Lower lobe of right lung (tissue), 2 donors: ENCODE results near the gene STYXL1. TPM values are rescaled to one million over a fixed set of nuclear protein-coding genes. Genes with fewer than 3 reads are reported as not detected.

Source experiments
- ATAC-seq, 2 donors: fragments of 200-7000 bp; cut with Tn5 transposase; one replicate each; pipeline ENCODE4 v1.9.1; 2020 to 2022; ENCODE audit warnings: mild to moderate bottlenecking in 2 of 2, moderate library complexity in 2 of 2
- DNase-seq: peaks from one replicate; pipeline ENCODE4 v3.0.0-alpha.2; 2020
- H3K27ac ChIP-seq: fragments of 200-600 bp; one replicate; pipeline ENCODE4 v1.8.0; 2022
- H3K27me3 ChIP-seq: fragments of 200-600 bp; one replicate; pipeline ENCODE4 v1.8.0; 2022; ENCODE audit warnings: low read depth
- H3K36me3 ChIP-seq: fragments of 200-600 bp; one replicate; pipeline ENCODE4 v1.8.0; 2022; ENCODE audit warnings: mild to moderate bottlenecking
- H3K4me1 ChIP-seq: fragments of 200-600 bp; one replicate; pipeline ENCODE4 v1.8.0; 2022
- H3K4me3 ChIP-seq: fragments of 200-600 bp; one replicate; pipeline ENCODE4 v1.8.0; 2022; ENCODE audit warnings: mild to moderate bottlenecking
- H3K9me3 ChIP-seq: fragments of 200-600 bp; one replicate; pipeline ENCODE4 v1.8.0; 2022
- CTCF ChIP-seq: fragments of 200-600 bp; IDR thresholded peaks from one replicate; pipeline ENCODE4 v1.8.0; 2022; ENCODE audit warnings: antibody characterized with exemption, mild to moderate bottlenecking
- intact Hi-C: fragments of 100-400 bp; cut with DNase I; formaldehyde crosslinking; loops from one replicate; pipeline ENCODE4 v1.11.0; 2022
- total RNA-seq: library from RNA; stranded (reverse); fragmentation: NEBNext Ultra II Directional; extraction: Animal tissue kit (Norgen Biotek cat#: 25700); gene quantifications from one replicate; pipeline ENCODE4 v1.2.1, GENCODE V29; 2021
- donor health status: DM: no; HTN: yes; CAD: no; lungs with severe emphysema.

Gene STYXL1
- total RNA-seq, 1 donor from 2014 or later: 25.6 TPM

- intact Hi-C loops: no loop called here
- no peaks in the 10 kb centered on the region for H3K27me3 ChIP-seq
- H3K9me3 ChIP-seq: no peaks in the 10 kb centered on the region
- H3K4me1 ChIP-seq: peaks cover 45% of the 10 kb centered on the region
- ATAC-seq (no peak), DNase-seq (no peak)
- TF ChIP-seq CTCF: no peak
- H3K36me3 ChIP-seq: peaks cover 29% of the 10 kb centered on the region
- no peak overlapping the region for H3K4me3 ChIP-seq
- peak overlapping the region; percentile 79 for H3K27ac ChIP-seq
Observed at GRCh38 chr7:75967055-75967454, 80.7 kb downstream of the STYXL1 start.

GRCh38 chr7:75966190-75966961 lies 81.4 kb downstream of the STYXL1 start:
- Histone ChIP-seq H3K9me3 (no peaks in the 10 kb centered on the region), H3K27me3 (no peaks in the 10 kb centered on the region), H3K36me3 (peaks cover 34% of the 10 kb centered on the region), H3K27ac (peak overlapping the region; percentile 79), H3K4me1 (peaks cover 38% of the 10 kb centered on the region), H3K4me3 (no peak overlapping the region)
- DNase-seq (no peak), ATAC-seq (peak; percentile 35 to 56)
- intact Hi-C loops: no loop called here
- no peak for TF ChIP-seq CTCF

GRCh38 chr7:75965617-75966016 lies 82.2 kb downstream of the STYXL1 start:
- no peak overlapping the region for H3K4me3 ChIP-seq
- no peaks in the 10 kb centered on the region for H3K27me3 ChIP-seq
- H3K4me1 ChIP-seq: peaks cover 35% of the 10 kb centered on the region

GRCh38 chr7:75963381-75963995 lies 84.3 kb downstream of the STYXL1 start:
- no peak for TF ChIP-seq CTCF
- DNase-seq (no peak), ATAC-seq (peak in 1 of 2 donors; percentile 2)
- peaks cover 56% of the 10 kb centered on the region for H3K36me3 ChIP-seq
- H3K27ac ChIP-seq: peak overlapping the region; percentile 68
- H3K4me3 ChIP-seq: no peak overlapping the region
- intact Hi-C loops: no loop called here
- no peaks in the 10 kb centered on the region for H3K27me3 ChIP-seq
- no peaks in the 10 kb centered on the region for H3K9me3 ChIP-seq
- peaks cover 26% of the 10 kb centered on the region for H3K4me1 ChIP-seq

More at GRCh38 chr7:75965617-75966016, 82.2 kb downstream of the STYXL1 start:
- no peaks in the 10 kb centered on the region for H3K9me3 ChIP-seq
- no peak for TF ChIP-seq CTCF
- peaks cover 42% of the 10 kb centered on the region for H3K36me3 ChIP-seq
- peak overlapping the region; percentile 79 for H3K27ac ChIP-seq
- ATAC-seq (no peak), DNase-seq (no peak)
- intact Hi-C loops: no loop called here

GRCh38 chr7:75962607-75963380 lies 85.0 kb downstream of the STYXL1 start:
- H3K4me3 ChIP-seq: no peak overlapping the region
- ATAC-seq (peak; percentile 1 to 8), DNase-seq (no peak)
- no peaks in the 10 kb centered on the region for H3K9me3 ChIP-seq
- H3K4me1 ChIP-seq: peaks cover 19% of the 10 kb centered on the region
- intact Hi-C loops: no loop called here
- no peak for TF ChIP-seq CTCF
- peaks cover 56% of the 10 kb centered on the region for H3K36me3 ChIP-seq
- H3K27ac ChIP-seq: peak overlapping the region; percentile 68
- no peaks in the 10 kb centered on the region for H3K27me3 ChIP-seq
